ENCODE results near the gene COL4A1.
"Not testable (repeated sequence)": the region's sequence is repeated elsewhere in the genome, so short reads cannot be mapped to it uniquely, and the experiment has no call there.

The COL4A1 gene

GRCh38 chr13:110324026-110324749 lies 17.2 kb upstream of the COL4A1 start:
- in situ Hi-C loops (cut with MboI; ENCODE audit: low sequenced_read_pairs) = no loop called here

GRCh38 chr13:110323172-110323891 lies 16.4 kb upstream of the COL4A1 start:
- in situ Hi-C loops (cut with MboI; ENCODE audit: low sequenced_read_pairs) = no loop called here

- in situ Hi-C loops (cut with MboI; ENCODE audit: low sequenced_read_pairs) = no loop called here
These were observed 15.8 kb upstream of the COL4A1 start for GRCh38 chr13:110322828-110323171.

- in situ Hi-C loops (cut with MboI; ENCODE audit: low sequenced_read_pairs) = no loop called here
These were observed 15.3 kb upstream of the COL4A1 start for GRCh38 chr13:110322126-110322827.

GRCh38 chr13:110321573-110321972 lies 14.6 kb upstream of the COL4A1 start:
- in situ Hi-C loops (cut with MboI; ENCODE audit: low sequenced_read_pairs) = not testable (repeated sequence)

GRCh38 chr13:110320645-110321044 lies 13.7 kb upstream of the COL4A1 start:
- in situ Hi-C loops (cut with MboI; ENCODE audit: low sequenced_read_pairs) = no loop called here

GRCh38 chr13:110319774-110320509 lies 13.0 kb upstream of the COL4A1 start:
- in situ Hi-C loops (cut with MboI; ENCODE audit: low sequenced_read_pairs) = no loop called here

GRCh38 chr13:110319397-110319773 lies 12.4 kb upstream of the COL4A1 start:
- in situ Hi-C loops (cut with MboI; ENCODE audit: low sequenced_read_pairs) = no loop called here

- in situ Hi-C loops (cut with MboI; ENCODE audit: low sequenced_read_pairs) = no loop called here
These were observed 12.0 kb upstream of the COL4A1 start for GRCh38 chr13:110318920-110319319.

- in situ Hi-C loops (cut with MboI; ENCODE audit: low sequenced_read_pairs) = no loop called here
These were observed 10.7 kb upstream of the COL4A1 start for GRCh38 chr13:110317496-110318195.

- in situ Hi-C loops (cut with MboI; ENCODE audit: low sequenced_read_pairs) = no loop called here
These were observed 10.1 kb upstream of the COL4A1 start for GRCh38 chr13:110317093-110317492.

GRCh38 chr13:110316196-110316595 lies 9.2 kb upstream of the COL4A1 start:
- in situ Hi-C loops (cut with MboI; ENCODE audit: low sequenced_read_pairs) = no loop called here

GRCh38 chr13:110314516-110315245 lies 7.7 kb upstream of the COL4A1 start:
- in situ Hi-C loops (cut with MboI; ENCODE audit: low sequenced_read_pairs) = no loop called here

- in situ Hi-C loops (cut with MboI; ENCODE audit: low sequenced_read_pairs) = not testable (repeated sequence)
These were observed 6.8 kb upstream of the COL4A1 start for GRCh38 chr13:110313733-110314132.

- in situ Hi-C loops (cut with MboI; ENCODE audit: low sequenced_read_pairs) = not testable (repeated sequence)
These were observed 6.3 kb upstream of the COL4A1 start for GRCh38 chr13:110313261-110313660.

- in situ Hi-C loops (cut with MboI; ENCODE audit: low sequenced_read_pairs) = no loop called here
These were observed 5.5 kb upstream of the COL4A1 start for GRCh38 chr13:110312339-110313031.

GRCh38 chr13:110311443-110312338 lies 4.7 kb upstream of the COL4A1 start:
- in situ Hi-C loops (cut with MboI; ENCODE audit: low sequenced_read_pairs) = no loop called here

Measured in HL-60/S4 (cell line).